Activated CD8-positive, alpha-beta memory T cell treated with anti-CD3 and anti-CD28 coated beads, Interleukin-2, amount 50 U/mL, for 24 hours (primary cell): ENCODE results near the gene TTC9B.

Experiments used
- DNase-seq: peaks from one replicate; pipeline ENCODE4 v3.0.0-alpha.2; 2020; ENCODE audit errors: extremely low read depth

The TTC9B gene

DNA sequence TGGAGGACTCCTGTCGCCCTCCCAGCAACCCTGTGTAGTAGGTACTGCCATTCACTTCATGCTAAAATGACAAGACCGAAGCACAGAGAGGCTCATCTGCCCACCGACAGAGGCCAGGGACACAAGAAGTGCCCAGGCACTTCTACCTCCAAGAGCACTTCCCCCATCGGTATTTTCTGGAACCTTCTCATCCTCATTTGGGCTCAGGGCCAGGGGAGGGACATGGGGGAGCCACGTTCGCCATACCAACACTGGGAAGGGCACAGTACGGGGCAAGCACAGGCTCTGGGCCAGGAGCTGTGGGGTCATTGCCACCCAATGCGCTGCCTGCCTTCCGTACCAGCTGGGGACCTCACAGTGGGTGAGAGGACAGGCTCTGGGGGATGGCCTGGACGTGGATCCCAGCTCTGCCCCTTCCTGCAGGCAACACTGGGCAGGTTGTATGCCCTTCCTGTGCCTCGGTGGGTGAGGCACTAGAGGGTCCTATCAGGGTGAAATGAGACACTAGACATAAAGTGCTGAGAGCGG lies 29.6 kb upstream of the TTC9B start:
- no peak for DNase-seq

- no peak for DNase-seq
Measured at GRCh38 chr19:40247178-40247577, 29.0 kb upstream of the TTC9B start.

DNA sequence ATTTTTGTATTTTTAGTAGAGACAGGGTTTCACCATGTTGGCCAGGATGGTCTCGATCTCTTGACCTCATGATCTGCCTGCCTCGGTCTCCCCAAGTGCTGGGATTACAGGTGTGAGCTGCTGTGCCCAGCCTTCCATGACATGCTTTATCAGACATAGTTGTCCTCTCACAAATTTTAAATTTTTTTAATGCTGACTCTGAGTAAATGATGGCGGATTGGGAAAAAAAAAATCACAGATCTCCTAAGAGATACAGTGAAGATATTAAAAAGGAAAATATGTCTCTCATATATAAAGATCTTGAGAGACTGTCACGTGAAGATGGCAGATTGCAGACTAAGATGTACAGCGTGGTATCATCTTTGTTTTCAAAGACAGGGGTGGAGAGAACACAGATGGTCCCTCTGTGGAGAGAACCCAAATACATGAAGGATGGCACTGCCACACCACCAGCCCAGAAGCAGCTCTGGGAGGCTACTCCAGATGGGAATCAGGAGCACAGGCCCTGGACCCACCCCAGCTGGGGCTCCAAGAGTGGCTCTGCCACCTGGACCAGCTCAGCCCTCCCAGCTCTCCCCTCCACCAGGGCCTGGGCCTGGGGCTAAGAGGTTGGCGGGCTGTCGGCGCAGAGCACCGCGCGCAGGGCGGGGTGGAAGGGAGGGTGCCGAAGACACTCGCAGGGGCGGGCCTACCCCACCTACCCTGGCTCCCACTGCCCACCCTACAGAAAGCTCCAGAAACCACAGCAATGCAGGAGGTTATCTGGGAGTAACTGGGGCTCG lies 28.3 kb upstream of the TTC9B start:
- no peak for DNase-seq

- DNase-seq: no peak
Measured at GRCh38 chr19:40245506-40246128, 27.4 kb upstream of the TTC9B start.

DNA sequence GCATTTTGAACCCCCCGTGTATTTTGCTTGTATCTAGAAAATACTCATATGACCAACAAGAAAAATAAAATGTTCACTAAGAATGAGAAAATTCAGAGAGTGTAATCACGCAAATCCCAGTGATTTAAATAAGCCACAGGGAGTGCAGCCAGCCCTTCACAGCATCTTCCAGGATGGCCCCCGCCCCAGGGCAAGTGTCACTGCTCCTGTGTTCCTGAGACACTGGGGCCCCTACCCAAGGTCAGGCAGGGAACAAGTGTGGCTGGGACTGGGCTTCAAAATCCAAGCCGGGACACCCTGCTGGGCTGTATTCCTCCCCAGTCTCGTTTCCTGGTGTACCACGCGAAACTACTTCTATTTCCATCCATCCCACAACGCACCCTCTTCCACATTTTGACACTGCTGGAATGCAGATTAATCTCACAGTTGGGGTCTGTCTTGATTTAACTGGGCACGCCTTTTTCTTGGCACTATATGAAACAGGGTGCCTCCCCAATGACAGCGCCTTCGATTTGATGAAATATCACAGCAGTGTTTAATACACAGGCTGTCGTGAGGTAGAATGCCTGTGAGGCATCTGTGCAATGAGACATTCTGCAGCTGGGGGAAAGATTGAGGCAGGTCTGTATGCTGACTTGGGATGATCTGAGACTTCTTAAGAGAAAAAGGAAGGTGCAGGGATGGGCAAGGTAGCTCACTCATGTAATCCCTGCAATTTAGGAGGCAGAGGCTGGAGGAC lies 26.6 kb upstream of the TTC9B start:
- DNase-seq: no peak

- DNase-seq: no peak
Measured at GRCh38 chr19:40243181-40243580, 25.0 kb upstream of the TTC9B start.

DNA sequence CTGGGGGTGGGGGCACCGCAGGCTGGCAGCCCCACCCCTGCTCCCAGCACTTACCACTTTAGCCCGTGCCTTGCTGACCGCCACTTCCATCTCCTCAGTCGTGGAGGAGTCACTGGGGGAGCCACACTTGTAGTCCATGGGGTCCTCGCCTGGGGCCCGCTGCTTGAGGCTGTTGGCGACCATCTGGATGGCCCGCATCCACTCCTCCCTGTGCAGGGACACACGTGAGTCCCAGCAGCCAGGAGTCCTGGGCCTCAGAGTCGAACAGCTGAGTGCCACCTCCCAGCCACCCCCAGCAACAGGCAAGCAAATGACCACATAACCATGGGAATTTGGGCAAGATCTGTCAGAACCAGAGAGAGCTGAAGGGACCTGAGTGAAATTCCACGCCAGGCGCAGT lies 24.3 kb upstream of the TTC9B start:
- no peak for DNase-seq

- no peak for DNase-seq
Measured at GRCh38 chr19:40241809-40242384, 23.7 kb upstream of the TTC9B start.

DNA sequence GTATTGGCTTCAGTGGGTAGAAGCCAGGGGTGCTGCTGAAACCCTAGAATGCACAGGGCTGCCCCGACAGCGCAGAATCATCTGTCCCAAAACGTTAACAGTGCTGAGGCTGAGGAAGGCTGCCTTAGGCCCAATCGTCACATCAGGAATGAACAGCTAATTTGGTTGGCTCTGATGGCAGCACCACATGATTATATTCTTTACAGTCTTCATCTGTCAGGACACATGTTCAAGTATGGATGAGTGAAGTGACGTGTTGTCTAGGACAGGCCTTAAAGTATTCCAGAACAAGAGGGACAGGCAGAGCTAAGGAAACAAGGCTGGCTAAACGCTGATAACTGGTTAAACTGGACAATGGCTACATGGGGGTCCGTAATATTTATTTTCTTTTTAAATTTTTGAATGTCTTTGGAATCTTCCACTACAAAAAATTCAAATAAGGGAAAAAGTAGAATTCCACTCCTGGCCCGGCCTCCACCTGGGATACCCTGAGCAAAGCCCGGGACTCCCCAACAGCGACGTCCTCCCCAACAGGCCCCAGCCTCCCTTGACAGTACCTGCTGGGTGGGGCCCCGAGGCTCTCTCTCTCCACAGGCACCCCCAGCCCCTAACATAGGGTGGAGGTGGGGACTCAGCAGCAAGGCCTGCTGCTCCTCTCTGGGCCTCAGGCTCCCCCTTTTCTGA lies 23.1 kb upstream of the TTC9B start:
- DNase-seq: no peak

DNA sequence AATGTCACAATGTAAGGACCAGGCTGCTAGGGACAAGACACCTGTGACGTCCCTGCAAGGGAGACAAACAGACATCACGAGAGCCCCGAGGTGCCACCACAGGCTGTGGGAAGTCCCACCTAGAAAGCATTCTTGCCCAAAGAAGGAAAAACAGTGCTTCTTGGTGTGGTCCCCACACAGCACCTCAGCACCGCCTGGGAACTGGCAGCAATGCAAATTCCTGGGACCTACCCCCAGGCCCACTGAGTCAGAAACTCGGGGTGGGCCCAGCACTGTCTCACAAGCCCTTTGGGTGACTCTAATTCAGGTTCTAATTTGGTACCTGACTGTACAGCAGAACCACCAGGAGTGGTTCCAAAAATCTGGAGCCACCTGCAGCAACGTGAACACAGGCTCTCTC lies 22.1 kb upstream of the TTC9B start:
- DNase-seq: no peak

DNA sequence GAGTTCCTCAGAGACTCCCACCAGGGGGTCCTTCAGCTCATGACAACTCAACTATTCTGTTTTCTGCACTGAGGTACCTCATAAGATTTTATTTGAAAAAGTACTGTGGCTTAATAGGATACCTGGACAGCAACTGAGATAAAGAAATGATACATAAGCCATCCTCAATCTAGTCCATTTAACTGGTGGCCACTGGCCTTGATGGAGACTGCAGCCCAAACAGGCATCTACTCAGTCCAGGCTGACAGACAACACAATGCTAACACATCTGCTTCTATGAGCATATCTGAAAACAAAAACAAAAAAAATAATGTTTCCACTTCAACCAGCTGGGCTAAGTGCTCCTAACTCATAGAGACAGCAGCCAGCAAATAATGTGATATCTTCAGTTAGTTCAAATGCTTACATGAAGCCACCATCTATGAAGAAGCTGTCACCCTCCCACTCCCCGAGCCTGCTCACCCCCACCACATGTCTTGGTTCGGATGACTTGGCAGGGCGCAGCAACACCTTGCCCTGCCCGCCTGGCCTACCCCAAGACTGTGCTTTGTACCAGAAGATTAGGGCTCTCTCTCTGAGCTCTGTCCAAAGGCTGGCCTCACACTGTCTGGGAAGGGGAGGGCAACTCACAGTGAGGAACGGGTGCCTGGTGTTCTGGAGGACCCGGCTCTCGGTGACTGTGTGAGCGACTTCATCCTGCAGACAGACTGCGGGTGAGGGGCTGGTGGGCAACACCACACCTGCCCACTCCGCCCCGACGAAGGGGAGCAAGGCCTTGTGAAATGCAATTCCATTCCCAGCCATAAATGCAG lies 21.4 kb upstream of the TTC9B start:
- no peak for DNase-seq

DNA sequence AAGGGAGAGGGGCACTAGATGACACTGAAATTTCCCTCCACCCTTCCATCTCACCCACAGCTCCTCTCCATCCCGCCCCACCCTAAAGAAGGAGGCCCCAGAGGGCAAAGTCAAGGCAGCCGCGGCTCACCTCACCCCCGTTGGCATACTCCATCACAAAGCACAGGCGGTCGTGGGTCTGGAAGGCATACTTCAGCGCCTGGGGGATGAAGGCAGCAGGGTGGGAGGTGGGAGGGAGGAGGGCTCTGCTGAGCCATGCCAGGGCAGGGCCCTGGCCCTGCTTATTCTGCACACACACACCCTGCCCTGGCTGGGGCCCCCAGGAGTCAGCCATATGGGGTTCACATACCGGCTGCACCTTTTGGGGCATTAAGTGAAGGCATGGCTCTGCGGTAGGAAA lies 20.6 kb upstream of the TTC9B start:
- no peak for DNase-seq

GRCh38 chr19:40237791-40238190 lies 19.6 kb upstream of the TTC9B start:
- no peak for DNase-seq

DNA sequence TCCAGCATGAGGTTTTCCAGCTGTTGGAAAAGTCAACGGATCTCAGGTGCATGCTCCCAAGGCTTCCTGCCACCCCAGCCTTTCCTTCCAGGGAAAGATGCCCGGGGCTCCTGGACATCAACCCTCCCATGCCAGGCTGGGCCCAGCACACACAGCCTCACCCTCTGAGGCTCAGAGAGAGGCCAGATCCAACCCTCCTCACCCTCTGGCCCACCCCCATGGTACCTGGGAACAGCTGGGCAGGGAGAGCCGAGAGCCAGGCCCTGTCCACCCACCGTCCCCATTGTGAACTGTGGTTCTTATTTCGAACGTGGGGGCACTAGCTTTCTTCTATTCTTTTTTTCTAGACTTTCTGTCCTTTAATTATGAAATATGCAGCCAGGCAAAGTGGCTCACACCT lies 18.2 kb upstream of the TTC9B start:
- DNase-seq: no peak

DNA sequence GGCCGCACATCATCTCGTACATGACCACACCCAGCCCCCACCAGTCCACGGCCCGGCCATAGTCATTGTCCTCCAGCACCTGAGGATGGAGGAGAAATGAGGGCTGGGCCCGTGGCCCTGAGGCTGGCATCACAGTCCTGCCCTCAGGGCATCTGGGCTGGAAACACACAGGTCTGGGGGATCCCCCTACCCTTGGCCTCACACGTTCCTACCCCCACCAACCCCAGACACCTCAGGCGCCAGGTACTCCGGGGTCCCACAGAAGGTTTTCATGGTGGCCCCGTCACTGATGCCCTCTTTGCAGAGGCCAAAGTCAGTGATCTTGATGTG lies 17.8 kb upstream of the TTC9B start:
- no peak for DNase-seq

DNA sequence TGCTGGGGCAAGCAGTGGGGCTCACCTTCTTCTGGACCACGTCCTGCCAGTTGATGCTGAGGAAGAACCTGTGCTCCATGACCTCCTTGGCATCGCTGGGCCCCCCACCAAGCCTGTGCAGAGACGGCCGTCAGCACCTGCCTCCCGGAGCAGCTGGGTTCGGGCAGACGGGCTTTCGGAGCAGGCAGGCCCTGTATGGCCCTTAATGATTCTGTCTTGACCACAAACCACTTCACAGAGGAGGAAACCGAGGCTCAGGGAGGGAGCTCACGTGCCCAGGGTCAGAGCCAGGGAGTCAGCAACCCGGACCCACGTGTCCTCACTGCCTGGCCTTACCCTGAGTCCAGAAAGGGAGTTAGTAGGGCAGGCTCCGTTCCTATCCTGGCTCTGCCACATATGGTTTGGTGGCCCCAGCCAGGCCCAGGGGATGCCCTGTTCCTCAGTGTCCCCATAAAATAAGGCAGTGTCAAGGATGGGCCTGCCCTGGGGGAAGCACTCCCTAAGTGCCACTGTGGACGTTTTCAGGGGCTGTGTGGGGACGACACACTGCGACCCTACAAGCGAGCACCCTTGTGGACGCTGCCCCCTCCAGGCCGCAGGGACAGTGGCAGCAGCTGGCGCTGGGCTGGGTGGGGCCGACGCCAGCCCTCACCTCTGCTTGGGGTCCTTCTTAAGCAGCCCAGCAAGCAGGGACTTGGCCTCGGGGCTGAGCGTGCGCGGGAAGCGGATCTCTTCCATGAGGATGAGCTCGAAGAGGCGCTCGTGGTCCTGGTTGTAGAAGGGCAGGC lies 17.2 kb upstream of the TTC9B start:
- DNase-seq: no peak

DNA sequence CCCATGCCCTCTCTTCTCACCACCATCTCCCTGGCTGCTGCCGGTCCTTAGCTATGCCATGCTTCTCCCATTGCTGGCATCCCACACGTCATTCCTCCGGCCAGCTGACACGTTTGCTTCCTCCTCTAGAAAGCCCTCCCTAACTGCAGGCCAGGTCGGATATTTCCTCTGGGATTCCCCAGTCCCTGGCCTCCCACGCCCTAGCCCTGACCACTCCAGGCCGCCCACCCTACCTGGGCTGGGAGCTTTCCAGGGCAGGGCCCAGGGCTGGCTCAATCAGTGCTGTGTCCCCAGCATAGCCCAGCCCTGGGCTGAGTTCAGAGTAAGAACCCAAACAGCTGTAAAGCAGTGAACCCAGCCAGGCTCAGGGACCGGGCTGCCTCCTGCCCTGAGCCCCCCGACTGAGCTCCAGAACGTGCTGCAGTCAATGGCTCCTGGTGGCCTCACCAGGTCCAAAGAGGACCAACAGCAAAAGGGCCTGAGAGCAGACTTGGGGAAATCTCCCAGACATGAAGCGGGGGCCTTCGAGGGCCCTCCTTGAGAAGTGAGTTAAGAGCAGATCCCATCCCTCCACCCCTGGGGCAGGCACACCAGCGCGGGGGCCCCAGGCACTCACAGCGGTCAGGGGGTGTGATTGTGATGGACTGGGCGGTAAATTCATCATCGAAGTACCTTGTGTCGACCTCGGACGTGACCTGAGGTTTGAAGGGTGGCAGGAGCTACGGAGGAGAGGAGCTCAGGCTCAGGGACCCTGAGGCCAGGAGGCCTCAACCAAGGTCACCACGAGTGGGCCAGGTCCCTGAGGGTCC lies 16.4 kb upstream of the TTC9B start:
- DNase-seq: no peak

DNA sequence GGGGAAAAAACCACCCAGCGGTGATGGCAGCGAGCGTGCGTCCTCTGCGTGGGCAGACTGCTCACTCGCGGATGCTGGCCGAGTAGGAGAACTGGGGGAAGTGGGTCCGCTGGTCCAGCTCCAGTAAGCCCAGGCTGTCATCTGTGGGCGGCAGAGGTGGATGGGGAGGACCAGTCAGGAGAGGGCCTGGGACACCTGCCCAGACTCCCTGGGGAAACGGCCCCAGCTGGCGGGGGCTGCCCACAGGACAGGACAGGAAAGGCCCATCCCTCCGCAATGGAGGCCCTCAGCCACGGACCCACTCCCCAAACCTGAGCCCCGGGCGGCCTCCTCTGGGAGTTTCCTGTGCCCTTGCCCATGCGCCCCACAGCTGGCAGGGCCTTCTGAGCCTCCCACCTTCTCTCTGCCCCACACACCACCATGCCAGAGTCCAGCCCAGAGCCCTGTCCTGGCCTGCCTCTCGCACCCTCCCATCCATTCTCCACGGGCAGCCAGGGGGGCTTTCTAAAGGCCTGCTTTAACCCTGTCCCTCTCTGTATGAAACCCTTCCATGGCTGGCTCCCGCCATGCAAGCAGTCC lies 15.7 kb upstream of the TTC9B start:
- DNase-seq: no peak
